ENCODE results near the gene COL25A1.

The COL25A1 gene

GRCh38 chr4:108980455-108981239, 321.8 kb downstream of the COL25A1 start:
- H3K27me3 ChIP-seq (ENCODE audit: insufficient read depth, insufficient read length), result no peaks in the 10 kb centered on the region
- H3K9me3 ChIP-seq (ENCODE audit: insufficient read depth, low read length), result no peaks in the 10 kb centered on the region
- H3K9ac ChIP-seq (ENCODE audit: insufficient read length, low read depth), result no peak overlapping the region
- no peaks in the 10 kb centered on the region for H3K36me3 ChIP-seq (ENCODE audit: insufficient read depth, insufficient read length, low read length)
- H3K4me3 ChIP-seq (ENCODE audit: insufficient read length, low read depth), result no peak overlapping the region
- TF ChIP-seq ZNF274 (IDR thresholded peaks at IDR 0.05; ENCODE audit: low read depth, low read length) (no peak), YY1 (IDR thresholded peaks at IDR 0.05; ENCODE audit: insufficient read depth, insufficient read length) (no peak), SUZ12 (IDR thresholded peaks at IDR 0.05; ENCODE audit: extremely low read depth, insufficient read depth, insufficient read length) (no peak)
- H3K4me1 ChIP-seq (ENCODE audit: insufficient read depth, insufficient read length), result no peaks in the 10 kb centered on the region
- no peak for DNase-seq (ENCODE audit: low read depth, low spot score)

- DNase-seq (ENCODE audit: low read depth, low spot score), result no peak
- no peak overlapping the region for H3K9ac ChIP-seq (ENCODE audit: insufficient read length, low read depth)
- no peak for TF ChIP-seq ZNF274 (IDR thresholded peaks at IDR 0.05; ENCODE audit: low read depth, low read length)
- TF ChIP-seq YY1 (IDR thresholded peaks at IDR 0.05; ENCODE audit: insufficient read depth, insufficient read length), result no peak
- no peak for TF ChIP-seq SUZ12 (IDR thresholded peaks at IDR 0.05; ENCODE audit: extremely low read depth, insufficient read depth, insufficient read length)
Observed at GRCh38 chr4:108979759-108980158, 322.7 kb downstream of the COL25A1 start.

GRCh38 chr4:108978066-108978465, 324.4 kb downstream of the COL25A1 start:
- Histone ChIP-seq H3K4me1 (ENCODE audit: insufficient read depth, insufficient read length) (no peaks in the 10 kb centered on the region), H3K27me3 (ENCODE audit: insufficient read depth, insufficient read length) (no peaks in the 10 kb centered on the region), H3K36me3 (ENCODE audit: insufficient read depth, insufficient read length, low read length) (no peaks in the 10 kb centered on the region), H3K9me3 (ENCODE audit: insufficient read depth, low read length) (no peaks in the 10 kb centered on the region), H3K4me3 (ENCODE audit: insufficient read length, low read depth) (no peak overlapping the region), H3K9ac (ENCODE audit: insufficient read length, low read depth) (no peak overlapping the region)
- DNase-seq (ENCODE audit: low read depth, low spot score), result no peak
- TF ChIP-seq YY1 (IDR thresholded peaks at IDR 0.05; ENCODE audit: insufficient read depth, insufficient read length), result no peak
- TF ChIP-seq ZNF274 (IDR thresholded peaks at IDR 0.05; ENCODE audit: low read depth, low read length), result no peak
- no peak for TF ChIP-seq SUZ12 (IDR thresholded peaks at IDR 0.05; ENCODE audit: extremely low read depth, insufficient read depth, insufficient read length)

More at GRCh38 chr4:108979759-108980158, 322.7 kb downstream of the COL25A1 start:
- H3K27me3 ChIP-seq (ENCODE audit: insufficient read depth, insufficient read length), result no peaks in the 10 kb centered on the region
- H3K4me1 ChIP-seq (ENCODE audit: insufficient read depth, insufficient read length), result no peaks in the 10 kb centered on the region
- no peak overlapping the region for H3K4me3 ChIP-seq (ENCODE audit: insufficient read length, low read depth)
- H3K9me3 ChIP-seq (ENCODE audit: insufficient read depth, low read length), result no peaks in the 10 kb centered on the region
- no peaks in the 10 kb centered on the region for H3K36me3 ChIP-seq (ENCODE audit: insufficient read depth, insufficient read length, low read length)

GRCh38 chr4:108972613-108973283, 329.7 kb downstream of the COL25A1 start:
- Histone ChIP-seq H3K9ac (ENCODE audit: insufficient read length, low read depth) (no peak overlapping the region), H3K4me1 (ENCODE audit: insufficient read depth, insufficient read length) (no peaks in the 10 kb centered on the region), H3K4me3 (ENCODE audit: insufficient read length, low read depth) (no peak overlapping the region), H3K9me3 (ENCODE audit: insufficient read depth, low read length) (no peaks in the 10 kb centered on the region), H3K36me3 (ENCODE audit: insufficient read depth, insufficient read length, low read length) (no peaks in the 10 kb centered on the region), H3K27me3 (ENCODE audit: insufficient read depth, insufficient read length) (no peaks in the 10 kb centered on the region)
- DNase-seq (ENCODE audit: low read depth, low spot score), result no peak
- TF ChIP-seq SUZ12 (IDR thresholded peaks at IDR 0.05; ENCODE audit: extremely low read depth, insufficient read depth, insufficient read length) (no peak), YY1 (IDR thresholded peaks at IDR 0.05; ENCODE audit: insufficient read depth, insufficient read length) (no peak), ZNF274 (IDR thresholded peaks at IDR 0.05; ENCODE audit: low read depth, low read length) (no peak)

GRCh38 chr4:108971473-108971872, 331.0 kb downstream of the COL25A1 start:
- no peaks in the 10 kb centered on the region for H3K9me3 ChIP-seq (ENCODE audit: insufficient read depth, low read length)
- TF ChIP-seq ZNF274 (IDR thresholded peaks at IDR 0.05; ENCODE audit: low read depth, low read length), result no peak
- no peak for TF ChIP-seq SUZ12 (IDR thresholded peaks at IDR 0.05; ENCODE audit: extremely low read depth, insufficient read depth, insufficient read length)
- no peak for TF ChIP-seq YY1 (IDR thresholded peaks at IDR 0.05; ENCODE audit: insufficient read depth, insufficient read length)
- H3K27me3 ChIP-seq (ENCODE audit: insufficient read depth, insufficient read length), result no peaks in the 10 kb centered on the region
- no peaks in the 10 kb centered on the region for H3K4me1 ChIP-seq (ENCODE audit: insufficient read depth, insufficient read length)
- no peak overlapping the region for H3K4me3 ChIP-seq (ENCODE audit: insufficient read length, low read depth)
- no peak for DNase-seq (ENCODE audit: low read depth, low spot score)
- H3K9ac ChIP-seq (ENCODE audit: insufficient read length, low read depth), result no peak overlapping the region
- no peaks in the 10 kb centered on the region for H3K36me3 ChIP-seq (ENCODE audit: insufficient read depth, insufficient read length, low read length)

GRCh38 chr4:108965472-108966076, 336.9 kb downstream of the COL25A1 start:
- no peaks in the 10 kb centered on the region for H3K27me3 ChIP-seq (ENCODE audit: insufficient read depth, insufficient read length)
- H3K4me3 ChIP-seq (ENCODE audit: insufficient read length, low read depth), result no peak overlapping the region
- no peaks in the 10 kb centered on the region for H3K36me3 ChIP-seq (ENCODE audit: insufficient read depth, insufficient read length, low read length)
- TF ChIP-seq ZNF274 (IDR thresholded peaks at IDR 0.05; ENCODE audit: low read depth, low read length) (no peak), SUZ12 (IDR thresholded peaks at IDR 0.05; ENCODE audit: extremely low read depth, insufficient read depth, insufficient read length) (no peak), YY1 (IDR thresholded peaks at IDR 0.05; ENCODE audit: insufficient read depth, insufficient read length) (no peak)
- H3K9me3 ChIP-seq (ENCODE audit: insufficient read depth, low read length), result no peaks in the 10 kb centered on the region
- no peak overlapping the region for H3K9ac ChIP-seq (ENCODE audit: insufficient read length, low read depth)
- DNase-seq (ENCODE audit: low read depth, low spot score), result no peak
- no peaks in the 10 kb centered on the region for H3K4me1 ChIP-seq (ENCODE audit: insufficient read depth, insufficient read length)

GRCh38 chr4:108965016-108965415, 337.4 kb downstream of the COL25A1 start:
- Histone ChIP-seq H3K9me3 (ENCODE audit: insufficient read depth, low read length) (no peaks in the 10 kb centered on the region), H3K36me3 (ENCODE audit: insufficient read depth, insufficient read length, low read length) (no peaks in the 10 kb centered on the region), H3K27me3 (ENCODE audit: insufficient read depth, insufficient read length) (no peaks in the 10 kb centered on the region), H3K4me3 (ENCODE audit: insufficient read length, low read depth) (no peak overlapping the region), H3K9ac (ENCODE audit: insufficient read length, low read depth) (no peak overlapping the region), H3K4me1 (ENCODE audit: insufficient read depth, insufficient read length) (no peaks in the 10 kb centered on the region)
- no peak for DNase-seq (ENCODE audit: low read depth, low spot score)
- TF ChIP-seq YY1 (IDR thresholded peaks at IDR 0.05; ENCODE audit: insufficient read depth, insufficient read length) (no peak), SUZ12 (IDR thresholded peaks at IDR 0.05; ENCODE audit: extremely low read depth, insufficient read depth, insufficient read length) (no peak), ZNF274 (IDR thresholded peaks at IDR 0.05; ENCODE audit: low read depth, low read length) (no peak)

All from NT2/D1 (cell line).